ENCODE measurements around the gene SMS. TPM values are rescaled to one million over a fixed set of nuclear protein-coding genes. Genes with fewer than 3 reads are reported as not detected.

The SMS gene
- total and polyA plus RNA-seq, 2 of the 4 experiments (the other 2 are of a cell fraction): 176 to 230 TPM

GRCh38 chrX:22012931-22013330 is 72.4 kb downstream of the SMS start:
- CTCF ChIA-PET: no interaction called here
- dilution Hi-C loops (cut with HindIII; ENCODE audit: low sequenced_read_pairs, unreplicated experiment): no loop called here
- no peaks in the 10 kb centered on the region for H3K9me3 ChIP-seq (ENCODE audit: control insufficient read depth, insufficient read depth, low read length)

More at GRCh38 chrX:22012931-22013330, 72.4 kb downstream of the SMS start:
- no peak overlapping the region for H4K8ac ChIP-seq (ENCODE audit: low read depth in 2 of 2, low read length in 2 of 2)
- H3K14ac ChIP-seq (replicated peaks; ENCODE audit: low read depth, low read length): no peak overlapping the region
- no peaks in the 10 kb centered on the region; the same call in 1 of the 2 replicates for H3K36me3 ChIP-seq (ENCODE audit: control insufficient read depth, insufficient read depth, low read length)
- H4K5ac ChIP-seq (ENCODE audit: low read depth, low read length): no peak overlapping the region
- H3K9me1 ChIP-seq (ENCODE audit: insufficient read depth, low read length): no peaks in the 10 kb centered on the region; the same call in 1 of the 2 replicates
- no peak overlapping the region for H3K4ac ChIP-seq (ENCODE audit: low read depth, low read length)
- WGBS, 2 experiments (ENCODE audit: extremely low coverage in 2 of 2, insufficient read length in 1 of 2): 59% methylated on average over 4 of the region's 7 CpGs; no CpG with 5 or more reads in 1 of the 2 experiments
- no TSS peak for BruUV-seq (replicated peaks)
- H2AK5ac ChIP-seq (ENCODE audit: low read depth, low read length): no peak overlapping the region
- H3K27me3 ChIP-seq (ENCODE audit: control insufficient read depth, insufficient read depth, low read length): no peaks in the 10 kb centered on the region
- H3K56ac ChIP-seq (ENCODE audit: extremely low read depth, insufficient read depth, low read length): no peak overlapping the region
- H3K9ac ChIP-seq (ENCODE audit: low read depth, low read length): no peak overlapping the region
- H3K23ac ChIP-seq (ENCODE audit: low read depth, low read length): no peak overlapping the region
- intact Hi-C loops (cut with micrococcal nuclease) (no loop called here), in situ Hi-C loops (cut with MboI; ENCODE audit: low sequenced_read_pairs) (no loop called here)
- no peak overlapping the region for H2BK15ac ChIP-seq (ENCODE audit: low read depth, low read length)
- no peaks in the 10 kb centered on the region for H3K4me1 ChIP-seq (ENCODE audit: control insufficient read depth, insufficient read depth, low read length)
- H4K20me1 ChIP-seq (ENCODE audit: insufficient read depth, low read length): no peaks in the 10 kb centered on the region
- H3K27ac ChIP-seq (ENCODE audit: insufficient read depth, low read length): no peak overlapping the region
- H4K91ac ChIP-seq (ENCODE audit: insufficient read depth, low read depth, low read length): no peak overlapping the region
- ATAC-seq (ENCODE audit: low read depth) (no peak), DNase-seq (no peak)
- POLR2A ChIA-PET (ENCODE audit: unreplicated experiment): interaction anchor here (1.1 kb wide), 1 partner anchor 606 kb away, joined by 9 read pairs; no protein-coding TSS in a partner anchor
- no peak overlapping the region for H2BK5ac ChIP-seq (ENCODE audit: low read depth, low read length, poor library complexity, severe bottlenecking)
- H2AFZ ChIP-seq (replicated peaks; ENCODE audit: low read length, poor library complexity): no peak overlapping the region
- no peak overlapping the region for H2AK9ac ChIP-seq (replicated peaks; ENCODE audit: low read depth, low read length, poor library complexity)
- H3K4me3 ChIP-seq (ENCODE audit: insufficient read depth, low read depth, low read length): no peak overlapping the region
- no peak overlapping the region for H2BK120ac ChIP-seq (ENCODE audit: low read depth, low read length)
- no peaks in the 10 kb centered on the region for H3K79me1 ChIP-seq (ENCODE audit: low read depth in 1 of 2, low read length in 2 of 2)
- no peak overlapping the region for H3K18ac ChIP-seq (ENCODE audit: low read depth, low read length)
- TF ChIP-seq RAD21 (IDR thresholded peaks at IDR 0.05; ENCODE audit: low read length): no peak
- no peak overlapping the region for H2BK20ac ChIP-seq (ENCODE audit: low read depth, low read length)
- no peak overlapping the region for H3K4me2 ChIP-seq (ENCODE audit: low read depth, low read length)
